ENCODE data around the gene MROH2A. TPM values are rescaled to one million over a fixed set of nuclear protein-coding genes. Genes with fewer than 3 reads are reported as not detected.

MROH2A gene
- total RNA-seq, 1 experiment from 2014 or later, result not detected

GRCh38 chr2:233839447-233839820 is 61.3 kb downstream of the MROH2A start (continued):
- TF ChIP-seq, protein P1, sequence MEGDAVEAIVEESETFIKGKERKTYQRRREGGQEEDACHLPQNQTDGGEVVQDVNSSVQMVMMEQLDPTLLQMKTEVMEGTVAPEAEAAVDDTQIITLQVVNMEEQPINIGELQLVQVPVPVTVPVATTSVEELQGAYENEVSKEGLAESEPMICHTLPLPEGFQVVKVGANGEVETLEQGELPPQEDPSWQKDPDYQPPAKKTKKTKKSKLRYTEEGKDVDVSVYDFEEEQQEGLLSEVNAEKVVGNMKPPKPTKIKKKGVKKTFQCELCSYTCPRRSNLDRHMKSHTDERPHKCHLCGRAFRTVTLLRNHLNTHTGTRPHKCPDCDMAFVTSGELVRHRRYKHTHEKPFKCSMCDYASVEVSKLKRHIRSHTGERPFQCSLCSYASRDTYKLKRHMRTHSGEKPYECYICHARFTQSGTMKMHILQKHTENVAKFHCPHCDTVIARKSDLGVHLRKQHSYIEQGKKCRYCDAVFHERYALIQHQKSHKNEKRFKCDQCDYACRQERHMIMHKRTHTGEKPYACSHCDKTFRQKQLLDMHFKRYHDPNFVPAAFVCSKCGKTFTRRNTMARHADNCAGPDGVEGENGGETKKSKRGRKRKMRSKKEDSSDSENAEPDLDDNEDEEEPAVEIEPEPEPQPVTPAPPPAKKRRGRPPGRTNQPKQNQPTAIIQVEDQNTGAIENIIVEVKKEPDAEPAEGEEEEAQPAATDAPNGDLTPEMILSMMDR (IDR thresholded peaks at IDR 0.05 in 2 of 3, conservative IDR thresholded peaks at IDR 0.05 in 1 of 3; ENCODE audit: borderline replicate concordance in 1 of 3, insufficient read depth in 1 of 3, low read depth in 2 of 3, low read length in 2 of 3), result no peak
- TF ChIP-seq, protein P2, sequence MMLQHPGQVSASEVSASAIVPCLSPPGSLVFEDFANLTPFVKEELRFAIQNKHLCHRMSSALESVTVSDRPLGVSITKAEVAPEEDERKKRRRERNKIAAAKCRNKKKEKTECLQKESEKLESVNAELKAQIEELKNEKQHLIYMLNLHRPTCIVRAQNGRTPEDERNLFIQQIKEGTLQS (IDR thresholded peaks at IDR 0.05), result no peak

GRCh38 chr2:233840520-233840919 is 62.4 kb downstream of the MROH2A start:
- Histone ChIP-seq H3K4me2 (ENCODE audit: low read length) (no peak overlapping the region), H3K4me1 (ENCODE audit: control insufficient read depth in 1 of 2, insufficient read depth in 2 of 2, low read length in 2 of 2) (no peaks in the 10 kb centered on the region), H3K9me3 (ENCODE audit: control insufficient read depth in 1 of 2, insufficient read depth in 1 of 2, low read depth in 1 of 2, low read length in 2 of 2) (no peaks in the 10 kb centered on the region), H3K79me2 (ENCODE audit: insufficient read depth, low read length) (peaks cover 98% of the 10 kb centered on the region), H3K9ac (ENCODE audit: low read length) (no peak overlapping the region), H4K20me1 (ENCODE audit: insufficient read depth) (peaks cover 29% of the 10 kb centered on the region; the same call in 1 of the 2 replicates), H3K9me2 (ENCODE audit: insufficient read depth) (no peaks in the 10 kb centered on the region), H3K27ac (ENCODE audit: low read depth, low read length) (no peak overlapping the region), H3K4me3 (replicated peaks in 1 of 2; ENCODE audit: low read depth in 1 of 2, low read length in 2 of 2) (no peak overlapping the region), H3K27me3 (ENCODE audit: insufficient read depth, low read length) (no peaks in the 10 kb centered on the region), H3K36me3 (ENCODE audit: control insufficient read depth in 1 of 2, insufficient read depth in 2 of 2, low read length in 2 of 2) (peaks cover 87 to 96% of the 10 kb centered on the region in 2 experiments), H2AFZ (ENCODE audit: low read depth, low read length, poor library complexity, severe bottlenecking) (no peak overlapping the region)
- intact Hi-C loops (cut with micrococcal nuclease), result no loop called here
- ChIA-PET CTCF (no interaction called here), POLR2A (no interaction called here), RAD21 (ENCODE audit: low non-redundant PET in 1 of 2, low total read pairs in 2 of 2, uncharacterized antibody in 2 of 2, unreplicated experiment in 2 of 2) (no interaction called here)
- no peak for ATAC-seq
- no TSS peak for BruUV-seq (replicated peaks)
- no peak for DNase-seq (ENCODE audit: low read depth, low spot score)
- TF ChIP-seq RAD21 (IDR thresholded peaks at IDR 0.05; ENCODE audit: low read depth) (no peak), FOSL1 (IDR thresholded peaks at IDR 0.05; ENCODE audit: low read depth) (no peak), ZBTB33 (IDR thresholded peaks at IDR 0.05; ENCODE audit: extremely low read depth, insufficient replicate concordance, low read length) (no peak), ELF1 (IDR thresholded peaks at IDR 0.05; ENCODE audit: borderline replicate concordance, low read depth) (no peak), EZH2phosphoT487 (IDR thresholded peaks at IDR 0.05; ENCODE audit: borderline replicate concordance) (no peak), CEBPB (IDR thresholded peaks at IDR 0.05; ENCODE audit: low read depth) (no peak), YY1 (IDR thresholded peaks at IDR 0.05; ENCODE audit: extremely low read depth, insufficient replicate concordance, low read depth, low read length) (no peak), SIN3A (IDR thresholded peaks at IDR 0.05; ENCODE audit: low read depth) (no peak), SP1 (IDR thresholded peaks at IDR 0.05; ENCODE audit: low read depth) (no peak), SRF (IDR thresholded peaks at IDR 0.05; ENCODE audit: low read depth) (no peak)
- TF ChIP-seq, protein P2 (IDR thresholded peaks at IDR 0.05), result no peak
- TF ChIP-seq, protein P1 (IDR thresholded peaks at IDR 0.05 in 2 of 3, conservative IDR thresholded peaks at IDR 0.05 in 1 of 3; ENCODE audit: borderline replicate concordance in 1 of 3, insufficient read depth in 1 of 3, low read depth in 2 of 3, low read length in 2 of 3), result no peak
- TF ChIP-seq, protein P3, sequence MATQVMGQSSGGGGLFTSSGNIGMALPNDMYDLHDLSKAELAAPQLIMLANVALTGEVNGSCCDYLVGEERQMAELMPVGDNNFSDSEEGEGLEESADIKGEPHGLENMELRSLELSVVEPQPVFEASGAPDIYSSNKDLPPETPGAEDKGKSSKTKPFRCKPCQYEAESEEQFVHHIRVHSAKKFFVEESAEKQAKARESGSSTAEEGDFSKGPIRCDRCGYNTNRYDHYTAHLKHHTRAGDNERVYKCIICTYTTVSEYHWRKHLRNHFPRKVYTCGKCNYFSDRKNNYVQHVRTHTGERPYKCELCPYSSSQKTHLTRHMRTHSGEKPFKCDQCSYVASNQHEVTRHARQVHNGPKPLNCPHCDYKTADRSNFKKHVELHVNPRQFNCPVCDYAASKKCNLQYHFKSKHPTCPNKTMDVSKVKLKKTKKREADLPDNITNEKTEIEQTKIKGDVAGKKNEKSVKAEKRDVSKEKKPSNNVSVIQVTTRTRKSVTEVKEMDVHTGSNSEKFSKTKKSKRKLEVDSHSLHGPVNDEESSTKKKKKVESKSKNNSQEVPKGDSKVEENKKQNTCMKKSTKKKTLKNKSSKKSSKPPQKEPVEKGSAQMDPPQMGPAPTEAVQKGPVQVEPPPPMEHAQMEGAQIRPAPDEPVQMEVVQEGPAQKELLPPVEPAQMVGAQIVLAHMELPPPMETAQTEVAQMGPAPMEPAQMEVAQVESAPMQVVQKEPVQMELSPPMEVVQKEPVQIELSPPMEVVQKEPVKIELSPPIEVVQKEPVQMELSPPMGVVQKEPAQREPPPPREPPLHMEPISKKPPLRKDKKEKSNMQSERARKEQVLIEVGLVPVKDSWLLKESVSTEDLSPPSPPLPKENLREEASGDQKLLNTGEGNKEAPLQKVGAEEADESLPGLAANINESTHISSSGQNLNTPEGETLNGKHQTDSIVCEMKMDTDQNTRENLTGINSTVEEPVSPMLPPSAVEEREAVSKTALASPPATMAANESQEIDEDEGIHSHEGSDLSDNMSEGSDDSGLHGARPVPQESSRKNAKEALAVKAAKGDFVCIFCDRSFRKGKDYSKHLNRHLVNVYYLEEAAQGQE (IDR thresholded peaks at IDR 0.05; ENCODE audit: low read depth), result no peak

Data from HCT116 (cell line).